ENCODE results near the gene PLEKHA7.

Gene PLEKHA7

GRCh38 chr11:16758382-16759024 lies 255.7 kb downstream of the PLEKHA7 start:
- DNase-seq (ENCODE audit: low read depth), result no peak
- H3K4me3 ChIP-seq (ENCODE audit: low read depth, low read length), result no peak overlapping the region
- TF ChIP-seq POLR2A (IDR thresholded peaks at IDR 0.05; ENCODE audit: extremely low read depth, insufficient read length), result no peak
- no peak for TF ChIP-seq MAX (IDR thresholded peaks at IDR 0.05; ENCODE audit: low read depth, low read length)
- no peak for TF ChIP-seq MYC (IDR thresholded peaks at IDR 0.05; ENCODE audit: low read depth, low read length)
- no peak for TF ChIP-seq CTCF (IDR thresholded peaks at IDR 0.05; ENCODE audit: low read depth, low read length)

GRCh38 chr11:16750417-16750816 lies 263.8 kb downstream of the PLEKHA7 start:
- TF ChIP-seq CTCF (IDR thresholded peaks at IDR 0.05; ENCODE audit: low read depth, low read length), result no peak
- DNase-seq (ENCODE audit: low read depth), result no peak

GRCh38 chr11:16749666-16750065 lies 264.5 kb downstream of the PLEKHA7 start:
- no peak overlapping the region for H3K4me3 ChIP-seq (ENCODE audit: low read depth, low read length)
- DNase-seq (ENCODE audit: low read depth), result no peak
- TF ChIP-seq MAX (IDR thresholded peaks at IDR 0.05; ENCODE audit: low read depth, low read length), result no peak
- no peak for TF ChIP-seq POLR2A (IDR thresholded peaks at IDR 0.05; ENCODE audit: extremely low read depth, insufficient read length)
- no peak for TF ChIP-seq MYC (IDR thresholded peaks at IDR 0.05; ENCODE audit: low read depth, low read length)
- TF ChIP-seq CTCF (IDR thresholded peaks at IDR 0.05; ENCODE audit: low read depth, low read length), result no peak

More at GRCh38 chr11:16750417-16750816, 263.8 kb downstream of the PLEKHA7 start:
- H3K4me3 ChIP-seq (ENCODE audit: low read depth, low read length), result no peak overlapping the region

GRCh38 chr11:16749092-16749491 lies 265.1 kb downstream of the PLEKHA7 start:
- no peak overlapping the region for H3K4me3 ChIP-seq (ENCODE audit: low read depth, low read length)
- no peak for DNase-seq (ENCODE audit: low read depth)
- no peak for TF ChIP-seq MAX (IDR thresholded peaks at IDR 0.05; ENCODE audit: low read depth, low read length)
- TF ChIP-seq CTCF (IDR thresholded peaks at IDR 0.05; ENCODE audit: low read depth, low read length), result no peak
- TF ChIP-seq MYC (IDR thresholded peaks at IDR 0.05; ENCODE audit: low read depth, low read length), result no peak
- no peak for TF ChIP-seq POLR2A (IDR thresholded peaks at IDR 0.05; ENCODE audit: extremely low read depth, insufficient read length)

GRCh38 chr11:16745950-16746605 lies 268.1 kb downstream of the PLEKHA7 start:
- TF ChIP-seq MAX (IDR thresholded peaks at IDR 0.05; ENCODE audit: low read depth, low read length) (no peak), POLR2A (IDR thresholded peaks at IDR 0.05; ENCODE audit: extremely low read depth, insufficient read length) (no peak), MYC (IDR thresholded peaks at IDR 0.05; ENCODE audit: low read depth, low read length) (no peak), CTCF (IDR thresholded peaks at IDR 0.05; ENCODE audit: low read depth, low read length) (no peak)
- DNase-seq (ENCODE audit: low read depth), result no peak
- H3K4me3 ChIP-seq (ENCODE audit: low read depth, low read length), result no peak overlapping the region
